NCI-H146 treated with DMSO at 0.1 percent for 48 hours (cell line): ENCODE data around the gene TRIAP1.
A peak's percentile ranks its signal among the peaks of the same experiment; 100 is the strongest.
"Not testable (repeated sequence)": the region's sequence is repeated elsewhere in the genome, so short reads cannot be mapped to it uniquely, and the experiment has no call there.

Source experiments
- DNase-seq: peaks from one replicate; lab custom pipeline; 2025; ENCODE audit not compliant: unreplicated experiment; lab: John Stamatoyannopoulos, UW

Gene TRIAP1

GRCh38 chr12:120445911-120446843 lies at the start of gene TRIAP1, which contains the start of gene GATC:
Gene TRIAP1, minus strand, starts transcription at chr12:120446384. Its CDS starts 12 bp downstream, at chr12:120446372.
Gene GATC, plus strand, starts transcription at chr12:120446444. Its CDS starts 37 bp downstream, at chr12:120446481.
- peak; percentile 55 for DNase-seq

DNA sequence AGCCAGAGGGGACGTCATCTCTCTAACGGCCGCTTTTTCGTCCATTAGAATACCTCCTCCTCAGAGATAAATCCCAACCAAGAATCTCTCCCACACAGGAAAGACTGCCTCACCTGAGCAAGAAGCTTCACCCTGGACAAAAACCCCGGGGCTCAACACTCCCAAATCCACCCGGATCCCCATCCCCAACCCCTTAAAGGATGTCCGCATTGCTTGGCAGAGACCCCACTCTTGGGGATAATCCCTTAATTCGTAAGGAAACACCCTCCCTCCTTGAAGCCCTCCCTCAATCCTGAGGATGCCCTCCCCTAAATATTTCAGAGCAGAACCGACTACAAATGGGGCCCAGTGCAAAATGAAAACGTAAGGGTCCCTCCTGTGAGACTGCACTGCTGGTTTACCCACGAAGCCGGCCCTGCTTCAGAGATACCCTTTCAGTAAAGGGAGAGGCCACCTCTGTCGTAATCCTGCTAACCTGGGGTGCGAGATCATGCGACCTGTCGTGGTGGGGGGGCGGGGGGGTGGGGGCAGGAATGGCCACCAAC lies 49.1 kb upstream of the TRIAP1 start:
- DNase-seq = no peak

DNA sequence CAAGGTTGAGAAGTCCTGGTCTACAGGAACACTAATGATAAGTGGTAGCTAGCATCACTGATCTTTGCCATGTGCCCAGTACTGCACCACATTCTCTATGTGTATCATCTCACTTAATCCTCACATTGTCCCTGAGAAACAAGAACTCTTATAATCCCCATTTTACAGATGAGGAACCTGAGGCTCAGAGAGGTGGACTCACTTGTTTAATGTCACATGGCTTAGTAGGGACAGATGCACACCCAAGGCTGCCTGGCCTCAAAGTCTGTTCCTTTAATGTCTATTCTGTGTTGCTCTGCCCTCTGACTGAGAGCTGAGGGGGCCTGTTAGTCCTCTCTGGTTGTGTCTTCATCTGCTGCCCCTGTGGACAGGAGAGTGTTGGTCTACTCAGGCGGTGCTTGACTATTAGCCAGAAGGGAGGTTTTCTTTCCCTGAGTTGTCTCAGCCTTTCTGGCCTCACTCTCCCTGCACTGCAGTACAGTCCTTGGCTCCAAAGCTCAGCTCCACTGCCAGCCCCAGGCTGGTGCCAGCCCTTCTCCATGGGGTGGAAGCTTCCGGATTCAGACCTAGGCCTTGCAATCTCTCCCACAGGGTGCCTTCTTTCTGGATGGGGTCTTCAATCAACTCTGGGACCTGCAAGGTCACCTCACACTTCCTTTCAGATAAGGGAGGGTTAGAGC lies 44.8 kb upstream of the TRIAP1 start:
- no peak for DNase-seq

DNA sequence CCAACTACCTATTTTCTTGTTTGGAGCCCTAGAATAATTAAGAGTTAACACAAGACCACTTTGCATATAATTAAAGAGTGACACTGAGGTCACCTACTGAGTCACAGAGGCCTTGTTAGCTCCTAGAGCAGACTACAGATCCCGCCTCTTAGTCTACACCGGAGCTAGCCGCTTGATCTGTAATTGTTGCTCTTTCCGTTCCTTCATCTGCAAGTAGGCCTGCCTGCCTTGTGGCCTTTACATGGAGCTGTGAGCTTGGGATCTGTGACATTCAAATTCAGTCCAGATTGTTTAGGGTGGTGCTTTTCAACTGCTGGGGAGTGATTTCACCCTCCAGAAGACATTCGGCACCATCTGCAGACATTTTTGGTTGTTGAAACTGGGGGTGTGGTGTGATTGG lies 44.1 kb upstream of the TRIAP1 start:
- DNase-seq = no peak

DNA sequence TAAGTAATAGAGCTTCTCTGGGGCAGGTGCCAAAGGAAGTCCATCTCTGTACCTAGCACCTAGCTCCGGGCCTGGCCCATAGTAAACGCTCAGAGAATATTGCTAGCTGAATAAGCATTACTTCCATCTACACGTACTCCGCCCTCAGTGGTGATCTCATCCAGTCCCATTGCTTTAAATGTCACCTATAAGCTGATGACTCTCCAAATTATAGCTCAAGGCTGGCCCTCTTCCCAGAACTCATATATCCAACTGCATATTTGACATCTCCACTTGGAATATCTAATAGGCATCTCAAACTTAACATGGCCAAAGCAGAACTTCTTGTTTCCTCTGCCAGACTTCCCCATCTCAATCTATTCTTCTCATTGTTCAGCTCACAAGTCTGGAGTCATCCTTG lies 42.8 kb upstream of the TRIAP1 start:
- no peak for DNase-seq

DNA sequence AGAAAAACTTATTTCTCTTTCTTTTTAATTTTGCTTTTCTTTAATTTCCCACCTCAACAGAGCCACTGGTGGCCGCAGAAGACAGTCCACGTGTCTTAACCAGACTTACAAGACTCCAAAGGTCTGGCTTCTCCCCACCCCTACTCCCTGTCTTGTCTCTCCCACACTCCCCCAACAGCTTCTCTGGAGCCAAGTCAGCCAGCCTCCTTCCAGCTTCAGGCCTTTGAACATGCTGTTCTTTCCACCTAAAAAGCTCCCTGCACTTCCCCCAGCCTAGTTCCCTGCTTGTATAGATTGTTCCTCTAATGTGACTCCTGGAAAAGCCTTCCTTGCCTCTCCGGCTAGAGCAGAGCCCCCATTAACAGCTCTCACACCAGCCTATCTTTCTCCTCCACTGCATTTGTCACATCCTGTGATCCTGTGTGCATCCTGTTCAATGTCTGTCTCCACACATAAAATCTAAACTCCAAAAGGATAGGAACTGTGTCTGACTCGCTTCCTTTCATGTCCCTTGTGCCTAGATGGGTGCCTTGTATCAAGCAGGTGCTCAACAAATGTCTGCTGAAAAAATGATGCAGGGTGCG lies 42.0 kb upstream of the TRIAP1 start:
- DNase-seq = no peak

- DNase-seq = not testable (repeated sequence)
Observed at GRCh38 chr12:120487552-120487951, 41.4 kb upstream of the TRIAP1 start.

DNA sequence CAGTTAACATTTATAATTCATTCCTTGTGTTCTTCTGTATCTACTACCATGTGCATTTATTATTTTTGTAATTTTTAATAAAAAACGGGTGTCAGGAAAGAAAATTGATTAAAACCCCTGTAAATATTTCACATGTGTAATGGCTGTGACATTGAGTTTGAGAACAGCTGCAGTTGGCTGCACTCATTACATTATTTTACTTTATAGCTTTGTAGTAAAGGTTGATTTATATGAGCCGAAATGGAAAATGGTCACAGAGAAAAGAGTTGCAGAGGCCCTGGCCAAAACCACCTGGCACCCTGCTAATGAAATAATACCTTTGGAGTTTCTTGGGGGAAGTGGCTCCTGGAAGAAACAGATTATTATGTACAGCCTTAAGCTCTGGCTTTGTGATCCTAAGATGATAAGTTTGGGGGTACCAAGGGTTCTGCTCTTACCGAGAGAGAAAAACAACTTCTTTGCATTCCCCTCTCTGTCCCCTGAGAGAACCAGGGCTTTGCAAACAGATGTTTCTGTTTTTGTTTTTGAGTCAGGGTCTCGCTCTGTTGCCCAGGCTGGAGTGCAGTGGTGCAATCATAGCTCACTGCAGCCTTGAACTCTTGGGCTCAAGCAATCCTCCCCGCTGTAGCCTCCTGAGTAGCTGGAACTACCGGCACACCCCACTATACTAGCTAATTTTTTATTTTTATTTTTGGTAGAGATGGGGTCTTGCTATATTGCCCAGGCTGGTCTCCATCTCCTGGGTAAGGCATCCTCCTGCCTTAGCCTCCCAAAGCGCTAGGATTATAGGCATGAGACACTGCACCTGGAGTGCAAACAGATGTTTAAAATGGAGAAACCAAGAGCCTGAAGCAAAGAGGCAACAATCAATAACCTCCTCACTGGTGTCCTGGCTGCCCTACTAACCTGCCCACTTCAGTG lies 40.0 kb upstream of the TRIAP1 start:
- DNase-seq = no peak

DNA sequence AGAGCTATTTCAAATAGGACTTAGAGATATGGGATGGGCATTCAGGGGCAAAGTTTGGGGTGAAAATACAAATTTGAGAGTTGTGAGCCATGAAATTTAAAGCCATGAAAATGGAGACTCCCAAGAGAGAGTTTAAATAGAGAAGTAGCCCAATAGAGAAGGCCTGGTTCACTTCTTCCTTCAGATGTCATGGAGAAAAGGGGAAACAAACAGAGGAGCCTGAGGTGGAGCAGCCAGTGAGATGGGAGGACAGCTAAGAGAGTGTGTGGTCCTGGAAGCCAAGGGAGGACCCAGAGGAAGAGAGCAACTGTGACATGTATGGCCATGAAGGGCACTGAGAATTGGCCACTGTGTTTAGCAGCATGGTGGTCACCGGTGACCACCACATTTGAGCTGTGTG lies 37.4 kb upstream of the TRIAP1 start:
- no peak for DNase-seq

GRCh38 chr12:120481022-120481767 lies 35.0 kb upstream of the TRIAP1 start:
- no peak for DNase-seq

DNA sequence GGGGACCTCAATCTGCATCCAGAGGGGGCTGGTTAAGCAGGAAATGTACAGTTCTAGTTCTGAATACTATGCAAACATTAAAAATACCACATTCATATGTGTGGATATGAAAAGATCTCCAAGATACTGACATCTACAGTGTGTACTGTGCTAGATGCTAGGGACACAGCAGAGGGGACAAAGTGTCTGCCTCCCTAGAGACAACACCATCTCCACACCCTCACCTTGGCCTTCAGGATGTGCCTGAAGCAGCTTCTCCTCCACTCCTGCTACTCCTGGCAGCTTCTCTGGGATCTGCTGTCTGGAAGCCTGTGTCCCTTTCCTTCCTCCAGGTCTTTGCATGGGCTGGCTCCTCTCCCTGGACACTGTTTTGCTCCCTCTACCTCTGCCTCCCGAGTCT lies 34.0 kb upstream of the TRIAP1 start:
- no peak for DNase-seq

DNA sequence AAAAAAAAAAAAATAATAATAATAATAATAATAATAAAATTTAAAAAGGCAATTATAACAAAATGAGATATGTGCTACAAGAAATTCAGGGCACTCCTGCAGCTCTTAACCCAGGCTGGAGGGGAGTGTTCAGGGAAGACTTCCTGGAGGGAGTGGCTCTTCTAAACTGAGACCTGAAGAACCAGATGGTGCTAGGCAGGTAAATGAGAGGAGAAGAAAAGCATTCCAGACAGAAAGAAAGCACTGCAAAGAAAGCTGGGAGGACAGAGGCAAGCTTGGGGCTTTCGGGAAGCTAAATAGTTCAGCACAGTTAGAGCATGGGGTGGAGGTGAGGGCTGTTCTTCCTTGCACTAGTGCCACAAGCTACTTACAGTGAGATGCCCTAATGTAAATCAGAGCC lies 33.3 kb upstream of the TRIAP1 start:
- no peak for DNase-seq

GRCh38 chr12:120475643-120476042 lies 29.5 kb upstream of the TRIAP1 start:
- no peak for DNase-seq

- DNase-seq = no peak
Observed at GRCh38 chr12:120474616-120474960, 28.4 kb upstream of the TRIAP1 start.

DNA sequence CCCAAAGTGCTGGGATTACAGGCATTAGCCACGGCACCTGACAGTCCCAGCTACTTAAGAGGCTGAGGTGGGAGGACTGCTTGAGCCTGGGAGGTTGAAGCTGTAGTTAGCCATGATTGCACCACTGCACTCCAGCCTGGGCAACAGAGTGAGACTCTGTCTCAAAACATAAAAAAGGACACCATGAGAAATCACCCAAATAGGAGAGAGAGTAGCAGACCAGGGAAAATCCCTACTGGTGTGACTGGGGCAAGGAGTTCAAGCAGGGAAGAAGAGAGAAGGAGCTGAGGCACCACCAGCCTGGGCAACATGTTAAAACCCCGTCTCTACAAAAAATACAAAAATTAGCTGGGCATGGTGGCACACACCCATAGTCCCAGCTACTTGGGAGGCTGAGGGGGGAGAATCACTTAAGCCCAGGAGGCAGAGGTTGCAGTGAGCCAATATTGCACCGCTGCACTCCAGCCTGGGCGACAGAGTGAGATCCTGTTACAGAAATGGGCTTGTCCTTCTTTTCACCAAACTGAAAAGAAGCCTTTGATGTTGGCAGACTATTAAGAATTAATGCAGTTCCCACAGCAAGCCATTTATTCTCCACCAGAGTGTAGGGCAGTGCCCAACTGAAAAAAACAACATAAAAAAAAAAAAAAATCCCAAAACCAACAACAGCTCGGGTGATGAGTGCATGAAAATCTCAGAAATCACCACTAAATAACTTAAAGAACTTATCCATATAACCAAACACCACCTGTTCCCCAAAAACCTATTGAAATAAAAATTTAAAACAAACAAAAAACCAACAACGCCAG lies 27.8 kb upstream of the TRIAP1 start:
- no peak for DNase-seq

GRCh38 chr12:120472521-120472920 lies 26.3 kb upstream of the TRIAP1 start:
- DNase-seq = no peak

GRCh38 chr12:120470150-120470784 lies 24.1 kb upstream of the TRIAP1 start:
- DNase-seq = no peak

- DNase-seq = peak; percentile 83
Observed at GRCh38 chr12:120469450-120470149, 23.4 kb upstream of the TRIAP1 start, which contains the start of gene SRSF9. Gene SRSF9, minus strand, starts transcription at chr12:120469748. Its CDS starts 139 bp downstream, at chr12:120469609.
